WTC11 (cell line): ENCODE measurements around the gene PCSK4.

ENCODE experiments used
- CREB1 ChIP-seq: sonication (generic); formaldehyde crosslinking; IDR thresholded peaks from 2 replicates; pipeline ENCODE4 v1.8.0; 2023; ENCODE audit warnings: mild to moderate bottlenecking, missing genetic modification reagents
- ESRRA ChIP-seq: sonication (generic); formaldehyde crosslinking; IDR thresholded peaks from 2 replicates; pipeline ENCODE4 v1.8.1; 2022; ENCODE audit warnings: mild to moderate bottlenecking, missing genetic modification reagents, borderline replicate concordance
- FOXK1 ChIP-seq: sonication (generic); formaldehyde crosslinking; IDR thresholded peaks from 2 replicates; pipeline ENCODE4 v1.8.0; 2022; ENCODE audit warnings: mild to moderate bottlenecking, moderate library complexity, missing genetic modification reagents
- IRF2 ChIP-seq: sonication (generic); formaldehyde crosslinking; IDR thresholded peaks from 2 replicates; pipeline ENCODE4 v1.8.0; 2022; ENCODE audit warnings: low read depth, missing genetic modification reagents, borderline replicate concordance
- OVOL2 ChIP-seq: fragments of 250-450 bp; sonication (Bioruptor Pico); IDR thresholded peaks from 2 replicates; pipeline ENCODE4 v1.9.0; 2021; ENCODE audit warnings: mild to moderate bottlenecking, borderline replicate concordance
- ZNF396 ChIP-seq: fragments of 250-450 bp; sonication (Bioruptor Pico); IDR thresholded peaks from 2 replicates; pipeline ENCODE4 v1.8.0; 2021; ENCODE audit warnings: mild to moderate bottlenecking, moderate library complexity, borderline replicate concordance
- ZNF416 ChIP-seq: fragments of 250-450 bp; sonication (Bioruptor Pico); IDR thresholded peaks from 2 replicates; pipeline ENCODE4 v1.9.0; 2021; ENCODE audit warnings: mild to moderate bottlenecking, inconsistent platforms
- TF ChIP-seq, protein P1 (sequence below): fragments of 200-600 bp; IDR thresholded peaks from 2 replicates; pipeline ENCODE4 v1.8.0; 2022; ENCODE audit warnings: antibody characterized with exemption
- TF ChIP-seq, protein P2 (sequence below): sonication (generic); formaldehyde crosslinking; conservative IDR thresholded peaks from 2 replicates; pipeline ENCODE4 v1.8.1; 2022; ENCODE audit warnings: mild to moderate bottlenecking, missing genetic modification reagents
- TF ChIP-seq, protein P3 (sequence below): sonication (generic); formaldehyde crosslinking; IDR thresholded peaks from 2 replicates; pipeline ENCODE4 v1.8.1; 2022; ENCODE audit warnings: low read depth, missing genetic modification reagents, borderline replicate concordance

DNA sequence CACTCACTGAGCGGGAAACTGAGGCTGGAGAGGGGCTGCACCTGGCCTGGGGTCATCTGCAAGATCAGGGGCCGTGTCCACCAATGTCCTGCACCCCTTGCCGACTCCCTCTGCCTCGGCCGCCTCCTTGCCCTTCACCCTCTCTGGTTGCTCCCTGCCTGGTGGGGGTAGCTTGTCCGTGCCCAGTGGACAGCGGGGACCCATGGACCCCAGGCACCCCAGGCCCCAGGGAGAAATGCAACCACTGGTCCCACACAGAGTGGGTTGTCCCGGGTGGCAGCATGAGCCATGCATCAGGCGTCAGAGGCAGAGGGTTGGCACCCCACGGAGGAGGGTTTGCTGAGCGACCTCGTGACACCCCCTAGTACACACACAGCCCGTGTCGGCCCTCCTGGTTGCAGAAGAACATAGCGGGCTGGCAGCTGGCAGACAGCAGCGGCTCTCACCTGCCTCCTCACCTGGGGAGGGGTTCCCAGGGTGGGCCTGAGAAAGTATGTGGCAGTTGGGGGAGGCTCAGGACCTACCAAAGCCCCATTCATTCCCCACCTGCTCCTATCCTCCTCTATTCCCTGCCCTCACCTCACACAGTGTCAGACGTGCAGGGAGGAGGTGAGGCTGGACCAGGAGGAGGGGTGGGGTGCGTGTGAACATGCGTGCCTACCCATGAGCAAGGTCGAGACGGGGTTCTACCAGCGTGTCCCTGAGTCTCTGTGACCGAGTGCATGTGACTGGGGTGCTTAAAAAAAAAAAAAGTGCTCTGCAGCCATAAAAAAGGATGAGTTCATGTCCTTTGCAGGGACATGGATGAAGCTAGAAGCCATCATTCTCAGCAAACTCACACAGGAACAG, 14.0 kb upstream of the PCSK4 start:
- TF ChIP-seq, protein P1, sequence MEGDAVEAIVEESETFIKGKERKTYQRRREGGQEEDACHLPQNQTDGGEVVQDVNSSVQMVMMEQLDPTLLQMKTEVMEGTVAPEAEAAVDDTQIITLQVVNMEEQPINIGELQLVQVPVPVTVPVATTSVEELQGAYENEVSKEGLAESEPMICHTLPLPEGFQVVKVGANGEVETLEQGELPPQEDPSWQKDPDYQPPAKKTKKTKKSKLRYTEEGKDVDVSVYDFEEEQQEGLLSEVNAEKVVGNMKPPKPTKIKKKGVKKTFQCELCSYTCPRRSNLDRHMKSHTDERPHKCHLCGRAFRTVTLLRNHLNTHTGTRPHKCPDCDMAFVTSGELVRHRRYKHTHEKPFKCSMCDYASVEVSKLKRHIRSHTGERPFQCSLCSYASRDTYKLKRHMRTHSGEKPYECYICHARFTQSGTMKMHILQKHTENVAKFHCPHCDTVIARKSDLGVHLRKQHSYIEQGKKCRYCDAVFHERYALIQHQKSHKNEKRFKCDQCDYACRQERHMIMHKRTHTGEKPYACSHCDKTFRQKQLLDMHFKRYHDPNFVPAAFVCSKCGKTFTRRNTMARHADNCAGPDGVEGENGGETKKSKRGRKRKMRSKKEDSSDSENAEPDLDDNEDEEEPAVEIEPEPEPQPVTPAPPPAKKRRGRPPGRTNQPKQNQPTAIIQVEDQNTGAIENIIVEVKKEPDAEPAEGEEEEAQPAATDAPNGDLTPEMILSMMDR = no peak
- TF ChIP-seq, protein P2, sequence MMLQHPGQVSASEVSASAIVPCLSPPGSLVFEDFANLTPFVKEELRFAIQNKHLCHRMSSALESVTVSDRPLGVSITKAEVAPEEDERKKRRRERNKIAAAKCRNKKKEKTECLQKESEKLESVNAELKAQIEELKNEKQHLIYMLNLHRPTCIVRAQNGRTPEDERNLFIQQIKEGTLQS (CRISPR knock-in tag) = no peak
- no peak for TF ChIP-seq FOXK1 (CRISPR knock-in tag)
- TF ChIP-seq CREB1 = no peak
- no peak for TF ChIP-seq ZNF416 (CRISPR knock-in tag)
- no peak for TF ChIP-seq OVOL2 (CRISPR knock-in tag)
- TF ChIP-seq ZNF396 (CRISPR knock-in tag) = no peak
- TF ChIP-seq ESRRA (CRISPR knock-in tag) = no peak
- TF ChIP-seq, protein P3, sequence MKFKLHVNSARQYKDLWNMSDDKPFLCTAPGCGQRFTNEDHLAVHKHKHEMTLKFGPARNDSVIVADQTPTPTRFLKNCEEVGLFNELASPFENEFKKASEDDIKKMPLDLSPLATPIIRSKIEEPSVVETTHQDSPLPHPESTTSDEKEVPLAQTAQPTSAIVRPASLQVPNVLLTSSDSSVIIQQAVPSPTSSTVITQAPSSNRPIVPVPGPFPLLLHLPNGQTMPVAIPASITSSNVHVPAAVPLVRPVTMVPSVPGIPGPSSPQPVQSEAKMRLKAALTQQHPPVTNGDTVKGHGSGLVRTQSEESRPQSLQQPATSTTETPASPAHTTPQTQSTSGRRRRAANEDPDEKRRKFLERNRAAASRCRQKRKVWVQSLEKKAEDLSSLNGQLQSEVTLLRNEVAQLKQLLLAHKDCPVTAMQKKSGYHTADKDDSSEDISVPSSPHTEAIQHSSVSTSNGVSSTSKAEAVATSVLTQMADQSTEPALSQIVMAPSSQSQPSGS (CRISPR knock-in tag) = no peak
- no peak for TF ChIP-seq IRF2 (CRISPR knock-in tag)
